IMR-90 (cell line): ENCODE data around the gene GDI2. TPM values are rescaled to one million over a fixed set of nuclear protein-coding genes. Genes with fewer than 3 reads are reported as not detected.

ENCODE experiments used
- ATAC-seq: fragments of 200-7000 bp; cut with Tn5 transposase; 2 replicates; pipeline ENCODE4 v1.9.1; 2020; ENCODE audit warnings: low read depth, mild to moderate bottlenecking, moderate library complexity
- BruUV-seq: library from RNA; stranded (reverse); fragments of 400-500 nt; replicated peaks from 2 replicates; lab custom pipeline; 2021; lab: Mats Ljungman, UMichigan
- CTCF ChIA-PET: fragments of 300-600 bp; formaldehyde crosslinking; extraction: SDS; loops from one replicate; lab custom pipeline; 2021; ENCODE audit warnings: antibody characterized with exemption; lab: Yijun Ruan, JAX
- POLR2A ChIA-PET: fragments of 300-600 bp; sonication (Branson Sonifier 250); formaldehyde crosslinking; loops from one replicate; lab custom pipeline; 2022; ENCODE audit warnings: antibody characterized with exemption; ENCODE audit not compliant: unreplicated experiment; lab: Charles Lee
- DNase-seq: peaks from one replicate; pipeline ENCODE4 v3.0.0; 2013
- H2AFZ ChIP-seq: replicated peaks from 2 replicates; pipeline ENCODE3; 2013; ENCODE audit warnings: low read length, mild to moderate bottlenecking; ENCODE audit not compliant: poor library complexity
- H2AK5ac ChIP-seq: 2 replicates; pipeline ENCODE4 v1.6.1; 2013; ENCODE audit warnings: low read depth, low read length, inconsistent platforms
- H2AK9ac ChIP-seq: replicated peaks from 2 replicates; pipeline ENCODE3; 2013; ENCODE audit warnings: mild to moderate bottlenecking, low read depth, low read length, moderate library complexity; ENCODE audit not compliant: poor library complexity
- H2BK120ac ChIP-seq: 2 replicates; pipeline ENCODE4 v1.6.1; 2013; ENCODE audit warnings: low read depth, low read length, inconsistent platforms
- H2BK15ac ChIP-seq: 3 replicates; pipeline ENCODE4 v1.6.1; 2013; ENCODE audit warnings: low read depth, low read length, inconsistent platforms
- H2BK20ac ChIP-seq: 2 replicates; pipeline ENCODE4 v1.6.1; 2013; ENCODE audit warnings: low read depth, mild to moderate bottlenecking, inconsistent platforms, low read length, moderate library complexity
- H2BK5ac ChIP-seq: 2 replicates; pipeline ENCODE4 v1.6.1; 2013; ENCODE audit warnings: mild to moderate bottlenecking, low read depth, low read length, inconsistent platforms; ENCODE audit not compliant: poor library complexity, severe bottlenecking
- H3K14ac ChIP-seq: replicated peaks from 2 replicates; pipeline ENCODE4 v1.6.1; 2013; ENCODE audit warnings: low read depth, low read length, inconsistent platforms
- H3K18ac ChIP-seq: 2 replicates; pipeline ENCODE4 v1.6.1; 2013; ENCODE audit warnings: low read depth, low read length, control low read depth
- H3K23ac ChIP-seq: 2 replicates; pipeline ENCODE4 v1.6.1; 2013; ENCODE audit warnings: low read depth, low read length, inconsistent platforms
- H3K27ac ChIP-seq: 2 replicates; pipeline ENCODE4 v1.5.1; 2013; ENCODE audit warnings: mild to moderate bottlenecking, control low read depth, low read length; ENCODE audit not compliant: insufficient read depth
- H3K27me3 ChIP-seq: 2 replicates; pipeline ENCODE4 v1.6.1; 2013; ENCODE audit warnings: low read length; ENCODE audit not compliant: control insufficient read depth, insufficient read depth
- H3K36me3 ChIP-seq: 2 replicates; pipeline ENCODE4 v1.6.1; 2013; ENCODE audit warnings: low read length, mixed read lengths; ENCODE audit not compliant: control insufficient read depth, insufficient read depth
- H3K4ac ChIP-seq: 2 replicates; pipeline ENCODE4 v1.6.1; 2013; ENCODE audit warnings: low read depth, low read length, inconsistent platforms
- H3K4me1 ChIP-seq: 2 replicates; pipeline ENCODE4 v1.6.1; 2013; ENCODE audit warnings: low read length, mixed read lengths; ENCODE audit not compliant: control insufficient read depth, insufficient read depth
- H3K4me2 ChIP-seq: 2 replicates; pipeline ENCODE4 v1.6.1; 2013; ENCODE audit warnings: low read depth, mild to moderate bottlenecking, control low read depth, low read length, moderate library complexity
- H3K4me3 ChIP-seq: 2 replicates; pipeline ENCODE4 v1.5.1; 2013; ENCODE audit warnings: low read depth, mild to moderate bottlenecking, control low read depth, low read length, moderate library complexity; ENCODE audit not compliant: insufficient read depth
- H3K56ac ChIP-seq: 2 replicates; pipeline ENCODE4 v1.6.1; 2013; ENCODE audit warnings: low read length, inconsistent platforms; ENCODE audit not compliant: insufficient read depth; ENCODE audit errors: extremely low read depth
- H3K79me1 ChIP-seq, 2 experiments: 2 replicates each; pipeline ENCODE4 v1.6.1; 2013; ENCODE audit warnings: low read length in 2 of 2, inconsistent platforms in 1 of 2, low read depth in 1 of 2
- H3K9ac ChIP-seq: 2 replicates; pipeline ENCODE4 v1.6.1; 2013; ENCODE audit warnings: low read depth, low read length, control low read depth
- H3K9me1 ChIP-seq: 2 replicates; pipeline ENCODE4 v1.6.1; 2013; ENCODE audit warnings: low read length, inconsistent platforms; ENCODE audit not compliant: insufficient read depth
- H3K9me3 ChIP-seq: 2 replicates; pipeline ENCODE4 v1.6.1; 2013; ENCODE audit warnings: low read length; ENCODE audit not compliant: control insufficient read depth, insufficient read depth
- H4K20me1 ChIP-seq: 2 replicates; pipeline ENCODE4 v1.6.1; 2013; ENCODE audit warnings: low read length, inconsistent platforms; ENCODE audit not compliant: insufficient read depth
- H4K5ac ChIP-seq: 2 replicates; pipeline ENCODE4 v1.6.1; 2013; ENCODE audit warnings: mild to moderate bottlenecking, low read depth, low read length, control low read depth
- H4K8ac ChIP-seq, 2 experiments: 2 replicates each; pipeline ENCODE4 v1.6.1; 2013; ENCODE audit warnings: low read depth in 2 of 2, low read length in 2 of 2, control low read depth in 1 of 2, inconsistent platforms in 1 of 2
- H4K91ac ChIP-seq: 2 replicates; pipeline ENCODE4 v1.6.1; 2013; ENCODE audit warnings: low read depth, low read length, inconsistent platforms; ENCODE audit not compliant: insufficient read depth
- CHD1 ChIP-seq: IDR thresholded peaks from 2 replicates; pipeline ENCODE4 v1.6.1; 2012; ENCODE audit warnings: low read depth, low read length, improper control_type of control experiment
- CTCF ChIP-seq: conservative IDR thresholded peaks from 2 replicates; pipeline ENCODE4 v1.5.1; 2012; ENCODE audit warnings: mild to moderate bottlenecking, low read depth, low read length, improper control_type of control experiment
- ELK1 ChIP-seq: fragments of 150-350 bp; IDR thresholded peaks from 2 replicates; pipeline ENCODE4 v1.6.1; 2016; ENCODE audit warnings: low read depth, mild to moderate bottlenecking, low read length, moderate library complexity, borderline replicate concordance
- FOS ChIP-seq: fragments of 150-350 bp; IDR thresholded peaks from 2 replicates; pipeline ENCODE4 v1.6.1; 2016; ENCODE audit warnings: low read depth, low read length
- MAZ ChIP-seq: IDR thresholded peaks from 2 replicates; pipeline ENCODE4 v1.6.1; 2012; ENCODE audit warnings: low read depth, mild to moderate bottlenecking, low read length, improper control_type of control experiment, moderate library complexity, borderline replicate concordance
- MXI1 ChIP-seq: IDR thresholded peaks from 2 replicates; pipeline ENCODE4 v1.6.1; 2012; ENCODE audit warnings: low read depth, mild to moderate bottlenecking, low read length, moderate library complexity, borderline replicate concordance
- NFE2L2 ChIP-seq: fragments of 150-350 bp; IDR thresholded peaks from 2 replicates; pipeline ENCODE4 v1.6.1; 2016; ENCODE audit warnings: low read depth, mild to moderate bottlenecking, low read length
- POLR2A ChIP-seq: IDR thresholded peaks from 2 replicates; pipeline ENCODE4 v1.6.1; 2012; ENCODE audit warnings: mild to moderate bottlenecking, low read depth, low read length
- RAD21 ChIP-seq: IDR thresholded peaks from 2 replicates; pipeline ENCODE4 v1.6.1; 2012; ENCODE audit warnings: low read length, improper control_type of control experiment
- RCOR1 ChIP-seq: IDR thresholded peaks from 2 replicates; pipeline ENCODE4 v1.6.1; 2012; ENCODE audit warnings: mild to moderate bottlenecking, low read length, improper control_type of control experiment; ENCODE audit not compliant: insufficient replicate concordance
- RFX5 ChIP-seq: IDR thresholded peaks from 2 replicates; pipeline ENCODE4 v1.8.0; 2012; ENCODE audit warnings: low read depth, mild to moderate bottlenecking, low read length, moderate library complexity
- SMC3 ChIP-seq: fragments of 150-350 bp; IDR thresholded peaks from 2 replicates; pipeline ENCODE4 v1.6.1; 2016; ENCODE audit warnings: low read depth, mild to moderate bottlenecking, antibody characterized with exemption, low read length, moderate library complexity
- USF2 ChIP-seq: fragments of 150-350 bp; IDR thresholded peaks from 2 replicates; pipeline ENCODE4 v1.6.1; 2017; ENCODE audit warnings: mild to moderate bottlenecking, antibody characterized with exemption, low read length, low read depth
- WGBS, 2 experiments: methylation state at CpG; one replicate each; pipeline versions ENCODE4 v1.1.5 to v1.1.7; 2013; ENCODE audit warnings: missing lambda C conversion rate in 2 of 2; ENCODE audit not compliant: insufficient read length in 1 of 2; ENCODE audit errors: extremely low coverage in 2 of 2; 5-methylcytosine and 5-hydroxymethylcytosine counted together
- dilution Hi-C: fragments of 300-500 bp; cut with HindIII; formaldehyde crosslinking; loops from one replicate; pipeline ENCODE4 v1.14.3; 2018; ENCODE audit warnings: low sequenced_read_pairs; ENCODE audit not compliant: unreplicated experiment
- in situ Hi-C: fragments of 300-500 bp; cut with MboI; formaldehyde crosslinking; loops from 3 replicates; pipeline ENCODE4 v1.14.3; 2019; ENCODE audit warnings: low sequenced_read_pairs, inconsistent platforms, mixed read lengths
- intact Hi-C: fragments of 100-400 bp; cut with micrococcal nuclease; formaldehyde crosslinking; loops from 2 replicates; pipeline ENCODE4 v1.10.0; 2022
- polyA plus RNA-seq, 3 experiments: library from polyadenylated mRNA; depleted of rRNA; stranded (reverse); fragments of >200 nt; gene quantifications; 2 replicates each; pipeline ENCODE4 v1.2.3, GENCODE V29; 2012; ENCODE audit warnings: low replicate concordance in 1 of 3
- total RNA-seq: library from RNA; depleted of rRNA; stranded (reverse); fragments of >200 nt; gene quantifications from 2 replicates; pipeline ENCODE4 v1.2.3, GENCODE V29; 2012

GDI2 gene
- total and polyA plus RNA-seq, 2 of the 4 experiments (the other 2 are of a cell fraction) = 171 to 396 TPM

GRCh38 chr10:5841965-5842364 lies 28.7 kb upstream of the GDI2 start:
- Histone ChIP-seq H3K79me1 (no peaks in the 10 kb centered on the region), H3K9me3 (no peaks in the 10 kb centered on the region), H3K18ac (no peak overlapping the region), H2BK5ac (no peak overlapping the region), H3K27me3 (no peaks in the 10 kb centered on the region), H4K8ac (no peak overlapping the region), H3K4ac (no peak overlapping the region), H2BK20ac (no peak overlapping the region), H3K4me3 (no peak overlapping the region), H3K23ac (no peak overlapping the region), H4K91ac (no peak overlapping the region), H2AK5ac (no peak overlapping the region), H3K27ac (no peak overlapping the region), H2BK120ac (no peak overlapping the region), H3K9me1 (no peaks in the 10 kb centered on the region), H3K9ac (no peak overlapping the region), H3K4me2 (no peak overlapping the region), H2AK9ac (no peak overlapping the region), H3K36me3 (no peaks in the 10 kb centered on the region), H3K14ac (no peak overlapping the region), H4K5ac (no peak overlapping the region), H2BK15ac (no peak overlapping the region), H4K20me1 (no peaks in the 10 kb centered on the region), H3K4me1 (no peaks in the 10 kb centered on the region), H2AFZ (no peak overlapping the region), H3K56ac (no peak overlapping the region)
- TF ChIP-seq NFE2L2 (no peak), USF2 (no peak), MAZ (no peak), MXI1 (no peak), RAD21 (no peak), FOS (no peak), RCOR1 (no peak), CHD1 (no peak), ELK1 (no peak), POLR2A (no peak), SMC3 (no peak), CTCF (no peak), RFX5 (no peak)
- DNase-seq (no peak), ATAC-seq (no peak)
- no TSS peak for BruUV-seq
- in situ Hi-C loops (no loop called here), dilution Hi-C loops (no loop called here), intact Hi-C loops (no loop called here)
- CTCF ChIA-PET = no interaction called here
- POLR2A ChIA-PET = no interaction called here
- WGBS, 2 experiments = 100% methylated on average over 3 of the region's 14 CpGs; no CpG with 5 or more reads in 1 of the 2 experiments
